ENCODE results near the gene RC3H1. TPM values are rescaled to one million over a fixed set of nuclear protein-coding genes. Genes with fewer than 3 reads are reported as not detected.
"Not testable (repeated sequence)": the region's sequence is repeated elsewhere in the genome, so short reads cannot be mapped to it uniquely, and the experiment has no call there.

Gene RC3H1
- total and polyA plus RNA-seq, 3 donors from 2014 or later: 14.3 to 40.9 (median 39.8) TPM

GRCh38 chr1:174001573-174001972, 20.6 kb downstream of the RC3H1 start:
- H3K4me1 ChIP-seq: peaks cover 17% of the 10 kb centered on the region
- intact Hi-C loops (cut with DNase I; ENCODE audit: low total_unique reads): no loop called here
- TF ChIP-seq, protein P1, sequence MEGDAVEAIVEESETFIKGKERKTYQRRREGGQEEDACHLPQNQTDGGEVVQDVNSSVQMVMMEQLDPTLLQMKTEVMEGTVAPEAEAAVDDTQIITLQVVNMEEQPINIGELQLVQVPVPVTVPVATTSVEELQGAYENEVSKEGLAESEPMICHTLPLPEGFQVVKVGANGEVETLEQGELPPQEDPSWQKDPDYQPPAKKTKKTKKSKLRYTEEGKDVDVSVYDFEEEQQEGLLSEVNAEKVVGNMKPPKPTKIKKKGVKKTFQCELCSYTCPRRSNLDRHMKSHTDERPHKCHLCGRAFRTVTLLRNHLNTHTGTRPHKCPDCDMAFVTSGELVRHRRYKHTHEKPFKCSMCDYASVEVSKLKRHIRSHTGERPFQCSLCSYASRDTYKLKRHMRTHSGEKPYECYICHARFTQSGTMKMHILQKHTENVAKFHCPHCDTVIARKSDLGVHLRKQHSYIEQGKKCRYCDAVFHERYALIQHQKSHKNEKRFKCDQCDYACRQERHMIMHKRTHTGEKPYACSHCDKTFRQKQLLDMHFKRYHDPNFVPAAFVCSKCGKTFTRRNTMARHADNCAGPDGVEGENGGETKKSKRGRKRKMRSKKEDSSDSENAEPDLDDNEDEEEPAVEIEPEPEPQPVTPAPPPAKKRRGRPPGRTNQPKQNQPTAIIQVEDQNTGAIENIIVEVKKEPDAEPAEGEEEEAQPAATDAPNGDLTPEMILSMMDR (IDR thresholded peaks at IDR 0.05): no peak
- TF ChIP-seq POLR2A (IDR thresholded peaks at IDR 0.05): no peak
- DNase-seq: no peak
- no peak overlapping the region for H3K4me3 ChIP-seq
- WGBS, 2 donors: 82 to 84% methylated on average over 3 of the region's 3 CpGs
- no peaks in the 10 kb centered on the region for H3K36me3 ChIP-seq (ENCODE audit: low read depth, missing control alignments)
- H3K9me3 ChIP-seq: no peaks in the 10 kb centered on the region
- no peaks in the 10 kb centered on the region for H3K27me3 ChIP-seq
- H3K27ac ChIP-seq: no peak overlapping the region

- Histone ChIP-seq H3K9me3 (no peaks in the 10 kb centered on the region), H3K27ac (no peak overlapping the region), H3K36me3 (ENCODE audit: low read depth, missing control alignments) (no peaks in the 10 kb centered on the region), H3K4me1 (peaks cover 9% of the 10 kb centered on the region), H3K27me3 (no peaks in the 10 kb centered on the region), H3K4me3 (no peak overlapping the region)
- intact Hi-C loops (cut with DNase I; ENCODE audit: low total_unique reads): no loop called here
- DNase-seq: no peak
- 45 to 69% methylated on average over 3 of the region's 3 CpGs for WGBS, 2 donors
- TF ChIP-seq, protein P1 (IDR thresholded peaks at IDR 0.05): no peak
- no peak for TF ChIP-seq POLR2A (IDR thresholded peaks at IDR 0.05)
Measured at GRCh38 chr1:174000371-174000770, 21.8 kb downstream of the RC3H1 start.

- intact Hi-C loops (cut with DNase I; ENCODE audit: low total_unique reads): no loop called here
- H3K27ac ChIP-seq: no peak overlapping the region
Measured at GRCh38 chr1:173997791-173998190, 24.4 kb downstream of the RC3H1 start.

GRCh38 chr1:173996995-173997394, 25.2 kb downstream of the RC3H1 start:
- intact Hi-C loops (cut with DNase I; ENCODE audit: low total_unique reads): no loop called here
- TF ChIP-seq, protein P1 (IDR thresholded peaks at IDR 0.05): no peak
- no peak for TF ChIP-seq POLR2A (IDR thresholded peaks at IDR 0.05)
- Histone ChIP-seq H3K27ac (no peak overlapping the region), H3K4me3 (no peak overlapping the region), H3K27me3 (no peaks in the 10 kb centered on the region), H3K9me3 (no peaks in the 10 kb centered on the region), H3K36me3 (ENCODE audit: low read depth, missing control alignments) (no peaks in the 10 kb centered on the region), H3K4me1 (peaks cover 2% of the 10 kb centered on the region)
- DNase-seq: no peak
- WGBS, 2 donors: 85 to 89% methylated on average over 5 of the region's 5 CpGs

More at GRCh38 chr1:173997791-173998190, 24.4 kb downstream of the RC3H1 start:
- H3K27me3 ChIP-seq: no peaks in the 10 kb centered on the region
- TF ChIP-seq, protein P1 (IDR thresholded peaks at IDR 0.05): no peak
- no peak for TF ChIP-seq POLR2A (IDR thresholded peaks at IDR 0.05)
- H3K9me3 ChIP-seq: no peaks in the 10 kb centered on the region
- peaks cover 2% of the 10 kb centered on the region for H3K4me1 ChIP-seq
- DNase-seq: no peak
- 31 to 43% methylated on average over 1 of the region's 1 CpG for WGBS, 2 donors
- H3K36me3 ChIP-seq (ENCODE audit: low read depth, missing control alignments): no peaks in the 10 kb centered on the region
- H3K4me3 ChIP-seq: no peak overlapping the region

DNA sequence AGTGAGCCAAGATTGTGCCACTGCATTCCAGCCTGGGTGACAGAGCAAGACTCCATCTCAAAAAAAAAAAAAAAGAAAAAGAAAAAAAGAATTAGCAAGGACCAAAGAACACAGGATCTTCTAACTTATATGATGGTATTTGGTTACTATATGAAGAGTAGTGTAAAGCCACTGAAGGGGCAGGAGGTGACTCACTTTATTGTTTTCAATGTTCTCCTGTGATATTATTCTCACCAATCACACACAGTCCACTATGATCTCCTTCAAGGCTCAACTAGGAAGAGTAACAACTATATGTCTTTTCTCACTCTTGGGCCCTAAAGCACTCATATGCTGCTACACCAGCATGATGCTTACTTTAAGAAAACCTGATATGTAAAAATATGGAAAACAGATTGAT, 26.7 kb downstream of the RC3H1 start:
- no peaks in the 10 kb centered on the region for H3K4me1 ChIP-seq
- no peak overlapping the region for H3K4me3 ChIP-seq
- TF ChIP-seq, protein P1 (IDR thresholded peaks at IDR 0.05): no peak
- no peak for TF ChIP-seq POLR2A (IDR thresholded peaks at IDR 0.05)
- no peak overlapping the region for H3K27ac ChIP-seq
- no peaks in the 10 kb centered on the region for H3K27me3 ChIP-seq
- no peaks in the 10 kb centered on the region for H3K9me3 ChIP-seq
- intact Hi-C loops (cut with DNase I; ENCODE audit: low total_unique reads): no loop called here
- DNase-seq: no peak
- no peaks in the 10 kb centered on the region for H3K36me3 ChIP-seq (ENCODE audit: low read depth, missing control alignments)

- intact Hi-C loops (cut with DNase I; ENCODE audit: low total_unique reads); H3K36me3 ChIP-seq (ENCODE audit: low read depth, missing control alignments); H3K27ac ChIP-seq; H3K4me1 ChIP-seq; DNase-seq; H3K4me3 ChIP-seq; H3K27me3 ChIP-seq; H3K9me3 ChIP-seq: not testable (repeated sequence)
- WGBS, 2 donors: 94 to 95% methylated on average over 11 of the region's 11 CpGs
Measured at GRCh38 chr1:173993948-173994347, 28.2 kb downstream of the RC3H1 start.

Measured in testis (tissue), 3 donors.